ENCODE data around the gene SLC51A. TPM values are rescaled to one million over a fixed set of nuclear protein-coding genes. Genes with fewer than 3 reads are reported as not detected.

The SLC51A gene
- total and polyA plus RNA-seq, 9 of the 15 experiments (the other 6 are each of a cell fraction or from before 2014, with no cell fraction given) = 0.35 to 0.38 TPM; not detected in 7

GRCh38 chr3:196179380-196180308, 36.7 kb upstream of the SLC51A start (continued):
- no peak for TF ChIP-seq NR4A1 (CRISPR knock-in tag; IDR thresholded peaks at IDR 0.05)
- TF ChIP-seq NR4A1 (tag; IDR thresholded peaks at IDR 0.05) = no peak
- TF ChIP-seq BRF1 (IDR thresholded peaks at IDR 0.05; ENCODE audit: borderline replicate concordance, extremely low read depth, insufficient read length) = no peak
- no peak for TF ChIP-seq PHTF2 (CRISPR knock-in tag; IDR thresholded peaks at IDR 0.05)
- TF ChIP-seq PRMT5 (CRISPR knock-in tag; IDR thresholded peaks at IDR 0.05) = no peak
- peak; percentile 57; the same call in 1 of the 2 replicates for TF ChIP-seq TFAP4 (CRISPR knock-in tag; IDR thresholded peaks at IDR 0.05; ENCODE audit: borderline replicate concordance)
- peak; percentile 26 to 58 for TF ChIP-seq E2F6 (IDR thresholded peaks at IDR 0.05; ENCODE audit: borderline replicate concordance in 1 of 2, extremely low read depth in 1 of 2, insufficient read depth in 1 of 2, insufficient read length in 1 of 2, low read depth in 1 of 2, low read length in 1 of 2, poor library complexity in 1 of 2, severe bottlenecking in 1 of 2)
- TF ChIP-seq EWSR1 (IDR thresholded peaks at IDR 0.05; ENCODE audit: borderline replicate concordance, low read depth, partially characterized antibody) = no peak
- TF ChIP-seq NFIC (IDR thresholded peaks at IDR 0.05) = 0 out of 2 replicates have a peak, but pooled peaks have one; percentile 8
- TF ChIP-seq CREB1 (IDR thresholded peaks at IDR 0.05) = no peak
- TF ChIP-seq CREB1 (CRISPR knock-in tag; IDR thresholded peaks at IDR 0.05) = peak; percentile 44; the same call in 1 of the 2 replicates
- no peak for TF ChIP-seq CHD4 (IDR thresholded peaks at IDR 0.05; ENCODE audit: insufficient read depth, insufficient replicate concordance, low read depth, low read length, poor library complexity, severe bottlenecking)
- TF ChIP-seq NR0B1 (IDR thresholded peaks at IDR 0.05; ENCODE audit: partially characterized antibody) = no peak
- TF ChIP-seq MTA2 (IDR thresholded peaks at IDR 0.05; ENCODE audit: low read depth) = no peak
- TF ChIP-seq THAP12 (CRISPR knock-in tag; IDR thresholded peaks at IDR 0.05) = no peak
- no peak; the same call in 1 of the 2 replicates for TF ChIP-seq ZNF175 (CRISPR knock-in tag; IDR thresholded peaks at IDR 0.05; ENCODE audit: low read depth)
- TF ChIP-seq ERF (CRISPR knock-in tag; IDR thresholded peaks at IDR 0.05) = no peak
- TF ChIP-seq RCOR1 (IDR thresholded peaks at IDR 0.05; ENCODE audit: borderline replicate concordance in 1 of 2, low read depth in 2 of 2, low read length in 2 of 2) = peak in 1 of 2 experiments; percentile 40; a peak in 1 of 4 replicates
- TF ChIP-seq ZC3H8 (IDR thresholded peaks at IDR 0.05) = no peak

Data from K562 (cell line).